ENCODE data around the gene ADAM12. TPM values are rescaled to one million over a fixed set of nuclear protein-coding genes. Genes with fewer than 3 reads are reported as not detected.

Gene ADAM12
- total and polyA plus RNA-seq, 10 of the 15 experiments (the other 5 are each of a cell fraction or from before 2014, with no cell fraction given) = under 0.01 to 0.62 (median 0.04) TPM; not detected in 5

DNA sequence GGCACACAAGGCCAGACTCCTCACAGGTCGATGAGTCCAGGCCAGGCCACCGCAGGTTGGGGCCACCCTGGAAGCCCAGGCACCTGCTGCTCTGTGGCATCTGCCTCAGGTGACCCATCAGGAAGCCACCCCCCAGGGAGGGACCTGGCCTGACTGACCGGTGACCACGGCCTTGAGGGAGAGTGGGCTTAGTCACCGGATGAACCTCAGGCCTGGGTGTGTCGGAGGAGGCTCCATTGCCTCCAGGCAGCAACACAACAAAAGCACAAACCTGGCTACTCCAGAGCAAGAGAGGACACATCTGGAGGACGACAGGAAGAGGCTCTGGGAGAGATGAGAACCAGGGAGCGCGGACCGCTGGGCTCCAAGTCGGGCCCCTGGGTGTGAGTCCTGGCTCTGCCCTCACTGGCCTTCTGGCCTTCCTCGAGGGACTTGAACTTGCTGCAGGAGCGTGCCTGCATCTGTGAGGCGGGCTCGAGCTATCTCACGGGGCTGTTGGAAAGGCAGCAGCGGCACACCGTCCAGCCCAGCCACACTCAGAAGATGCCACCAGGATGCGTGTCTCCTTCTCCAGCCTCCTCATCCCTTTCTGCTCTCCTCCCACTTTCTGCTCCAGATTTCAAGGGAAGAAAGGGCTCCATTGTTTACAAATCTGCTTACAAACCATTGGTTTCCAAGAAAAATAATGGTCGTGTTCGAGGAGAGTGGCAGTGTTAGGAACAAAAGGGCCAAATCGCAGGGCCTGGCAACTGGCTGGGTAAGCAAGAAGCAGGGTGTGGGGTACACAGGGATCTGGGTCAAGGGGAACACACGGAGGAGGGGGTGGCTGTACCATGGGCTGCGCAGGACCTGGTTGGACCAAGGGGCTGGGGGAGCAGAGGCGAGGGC, 152.9 kb downstream of the ADAM12 start (continued):
- TF ChIP-seq, protein P1, sequence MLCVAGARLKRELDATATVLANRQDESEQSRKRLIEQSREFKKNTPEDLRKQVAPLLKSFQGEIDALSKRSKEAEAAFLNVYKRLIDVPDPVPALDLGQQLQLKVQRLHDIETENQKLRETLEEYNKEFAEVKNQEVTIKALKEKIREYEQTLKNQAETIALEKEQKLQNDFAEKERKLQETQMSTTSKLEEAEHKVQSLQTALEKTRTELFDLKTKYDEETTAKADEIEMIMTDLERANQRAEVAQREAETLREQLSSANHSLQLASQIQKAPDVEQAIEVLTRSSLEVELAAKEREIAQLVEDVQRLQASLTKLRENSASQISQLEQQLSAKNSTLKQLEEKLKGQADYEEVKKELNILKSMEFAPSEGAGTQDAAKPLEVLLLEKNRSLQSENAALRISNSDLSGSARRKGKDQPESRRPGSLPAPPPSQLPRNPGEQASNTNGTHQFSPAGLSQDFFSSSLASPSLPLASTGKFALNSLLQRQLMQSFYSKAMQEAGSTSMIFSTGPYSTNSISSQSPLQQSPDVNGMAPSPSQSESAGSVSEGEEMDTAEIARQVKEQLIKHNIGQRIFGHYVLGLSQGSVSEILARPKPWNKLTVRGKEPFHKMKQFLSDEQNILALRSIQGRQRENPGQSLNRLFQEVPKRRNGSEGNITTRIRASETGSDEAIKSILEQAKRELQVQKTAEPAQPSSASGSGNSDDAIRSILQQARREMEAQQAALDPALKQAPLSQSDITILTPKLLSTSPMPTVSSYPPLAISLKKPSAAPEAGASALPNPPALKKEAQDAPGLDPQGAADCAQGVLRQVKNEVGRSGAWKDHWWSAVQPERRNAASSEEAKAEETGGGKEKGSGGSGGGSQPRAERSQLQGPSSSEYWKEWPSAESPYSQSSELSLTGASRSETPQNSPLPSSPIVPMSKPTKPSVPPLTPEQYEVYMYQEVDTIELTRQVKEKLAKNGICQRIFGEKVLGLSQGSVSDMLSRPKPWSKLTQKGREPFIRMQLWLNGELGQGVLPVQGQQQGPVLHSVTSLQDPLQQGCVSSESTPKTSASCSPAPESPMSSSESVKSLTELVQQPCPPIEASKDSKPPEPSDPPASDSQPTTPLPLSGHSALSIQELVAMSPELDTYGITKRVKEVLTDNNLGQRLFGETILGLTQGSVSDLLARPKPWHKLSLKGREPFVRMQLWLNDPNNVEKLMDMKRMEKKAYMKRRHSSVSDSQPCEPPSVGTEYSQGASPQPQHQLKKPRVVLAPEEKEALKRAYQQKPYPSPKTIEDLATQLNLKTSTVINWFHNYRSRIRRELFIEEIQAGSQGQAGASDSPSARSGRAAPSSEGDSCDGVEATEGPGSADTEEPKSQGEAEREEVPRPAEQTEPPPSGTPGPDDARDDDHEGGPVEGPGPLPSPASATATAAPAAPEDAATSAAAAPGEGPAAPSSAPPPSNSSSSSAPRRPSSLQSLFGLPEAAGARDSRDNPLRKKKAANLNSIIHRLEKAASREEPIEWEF (IDR thresholded peaks at IDR 0.05; ENCODE audit: insufficient replicate concordance, low read depth, low read length) = no peak
- no peak for TF ChIP-seq CHD1 (IDR thresholded peaks at IDR 0.05; ENCODE audit: low read depth, low read length)
- TF ChIP-seq RB1 (IDR thresholded peaks at IDR 0.05; ENCODE audit: borderline replicate concordance) = no peak
- TF ChIP-seq MYB (IDR thresholded peaks at IDR 0.05; ENCODE audit: borderline replicate concordance, low read depth, low read length) = no peak
- TF ChIP-seq, protein P2, sequence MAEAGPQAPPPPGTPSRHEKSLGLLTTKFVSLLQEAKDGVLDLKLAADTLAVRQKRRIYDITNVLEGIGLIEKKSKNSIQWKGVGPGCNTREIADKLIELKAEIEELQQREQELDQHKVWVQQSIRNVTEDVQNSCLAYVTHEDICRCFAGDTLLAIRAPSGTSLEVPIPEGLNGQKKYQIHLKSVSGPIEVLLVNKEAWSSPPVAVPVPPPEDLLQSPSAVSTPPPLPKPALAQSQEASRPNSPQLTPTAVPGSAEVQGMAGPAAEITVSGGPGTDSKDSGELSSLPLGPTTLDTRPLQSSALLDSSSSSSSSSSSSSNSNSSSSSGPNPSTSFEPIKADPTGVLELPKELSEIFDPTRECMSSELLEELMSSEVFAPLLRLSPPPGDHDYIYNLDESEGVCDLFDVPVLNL (IDR thresholded peaks at IDR 0.05; ENCODE audit: low read depth, low read length) = no peak
- no peak for TF ChIP-seq NR2F1 (conservative IDR thresholded peaks at IDR 0.05)
- TF ChIP-seq, protein P3, sequence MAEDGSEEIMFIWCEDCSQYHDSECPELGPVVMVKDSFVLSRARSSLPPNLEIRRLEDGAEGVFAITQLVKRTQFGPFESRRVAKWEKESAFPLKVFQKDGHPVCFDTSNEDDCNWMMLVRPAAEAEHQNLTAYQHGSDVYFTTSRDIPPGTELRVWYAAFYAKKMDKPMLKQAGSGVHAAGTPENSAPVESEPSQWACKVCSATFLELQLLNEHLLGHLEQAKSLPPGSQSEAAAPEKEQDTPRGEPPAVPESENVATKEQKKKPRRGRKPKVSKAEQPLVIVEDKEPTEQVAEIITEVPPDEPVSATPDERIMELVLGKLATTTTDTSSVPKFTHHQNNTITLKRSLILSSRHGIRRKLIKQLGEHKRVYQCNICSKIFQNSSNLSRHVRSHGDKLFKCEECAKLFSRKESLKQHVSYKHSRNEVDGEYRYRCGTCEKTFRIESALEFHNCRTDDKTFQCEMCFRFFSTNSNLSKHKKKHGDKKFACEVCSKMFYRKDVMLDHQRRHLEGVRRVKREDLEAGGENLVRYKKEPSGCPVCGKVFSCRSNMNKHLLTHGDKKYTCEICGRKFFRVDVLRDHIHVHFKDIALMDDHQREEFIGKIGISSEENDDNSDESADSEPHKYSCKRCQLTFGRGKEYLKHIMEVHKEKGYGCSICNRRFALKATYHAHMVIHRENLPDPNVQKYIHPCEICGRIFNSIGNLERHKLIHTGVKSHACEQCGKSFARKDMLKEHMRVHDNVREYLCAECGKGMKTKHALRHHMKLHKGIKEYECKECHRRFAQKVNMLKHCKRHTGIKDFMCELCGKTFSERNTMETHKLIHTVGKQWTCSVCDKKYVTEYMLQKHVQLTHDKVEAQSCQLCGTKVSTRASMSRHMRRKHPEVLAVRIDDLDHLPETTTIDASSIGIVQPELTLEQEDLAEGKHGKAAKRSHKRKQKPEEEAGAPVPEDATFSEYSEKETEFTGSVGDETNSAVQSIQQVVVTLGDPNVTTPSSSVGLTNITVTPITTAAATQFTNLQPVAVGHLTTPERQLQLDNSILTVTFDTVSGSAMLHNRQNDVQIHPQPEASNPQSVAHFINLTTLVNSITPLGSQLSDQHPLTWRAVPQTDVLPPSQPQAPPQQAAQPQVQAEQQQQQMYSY (CRISPR knock-in tag; IDR thresholded peaks at IDR 0.05) = no peak

All from GM12878 (cell line).